Keratinocyte (primary cell): ENCODE measurements around the gene DDR2. TPM values are rescaled to one million over a fixed set of nuclear protein-coding genes. Genes with fewer than 3 reads are reported as not detected.
A peak's percentile ranks its signal among the peaks of the same experiment; 100 is the strongest.

Experiments
- DNase-seq: peaks from one replicate; pipeline ENCODE4 v3.0.0-alpha.2; 2011; ENCODE audit warnings: low read depth, missing footprints, low spot score
- FAIRE-seq: peaks from 2 replicates; lab custom pipeline; 2011; peaks lifted over from hg19 to GRCh38; lab: Jason Lieb, UNC
- H2AFZ ChIP-seq: 2 replicates; pipeline ENCODE4 v1.6.0; 2012; ENCODE audit warnings: low read length, control low read depth, inconsistent platforms; ENCODE audit not compliant: control insufficient read depth
- H3K27ac ChIP-seq: 2 replicates; pipeline ENCODE4 v1.5.1; 2011; ENCODE audit warnings: low read length; ENCODE audit not compliant: control insufficient read depth, insufficient read depth
- H3K27me3 ChIP-seq: 3 replicates; pipeline ENCODE4 v1.6.0; 2011; ENCODE audit warnings: low read length; ENCODE audit not compliant: control insufficient read depth, insufficient read depth; ENCODE audit errors: extremely low read depth
- H3K36me3 ChIP-seq, 2 experiments: 2 replicates in 1 of 2; 3 replicates in 1 of 2; pipeline ENCODE4 v1.5.1; 2011; ENCODE audit warnings: low read length in 2 of 2, mild to moderate bottlenecking in 1 of 2; ENCODE audit not compliant: control insufficient read depth in 2 of 2, insufficient read depth in 2 of 2; ENCODE audit errors: extremely low read depth in 1 of 2
- H3K4me1 ChIP-seq: 3 replicates; pipeline ENCODE4 v1.5.1; 2011; ENCODE audit warnings: low read length; ENCODE audit not compliant: control insufficient read depth, insufficient read depth; ENCODE audit errors: extremely low read depth
- H3K4me2 ChIP-seq: 3 replicates; pipeline ENCODE4 v1.6.0; 2011; ENCODE audit warnings: low read depth, low read length; ENCODE audit not compliant: control insufficient read depth, insufficient read depth; ENCODE audit errors: extremely low read depth
- H3K4me3 ChIP-seq, 3 experiments: fragments of 200-600 bp in 1 of 3; sonication (generic) in 1 of 3; 2 replicates in 2 of 3; 3 replicates in 1 of 3; pipeline ENCODE4 v1.5.1; 2011 to 2016; ENCODE audit warnings: low read length in 3 of 3, mild to moderate bottlenecking in 3 of 3, control low read depth in 2 of 3, inconsistent platforms in 1 of 3, low read depth in 1 of 3, mixed read lengths in 1 of 3, mixed run types in 1 of 3, moderate library complexity in 1 of 3; ENCODE audit not compliant: control insufficient read depth in 2 of 3, insufficient read depth in 2 of 3; ENCODE audit errors: extremely low read depth in 1 of 3
- H3K79me2 ChIP-seq: 2 replicates; pipeline ENCODE4 v1.6.0; 2012; ENCODE audit warnings: low read length; ENCODE audit not compliant: control insufficient read depth, insufficient read depth
- H3K9ac ChIP-seq: 3 replicates; pipeline ENCODE4 v1.6.0; 2011; ENCODE audit warnings: low read length; ENCODE audit not compliant: control insufficient read depth, insufficient read depth; ENCODE audit errors: extremely low read depth
- H3K9me1 ChIP-seq: 3 replicates; pipeline ENCODE4 v1.6.0; 2011; ENCODE audit warnings: low read length; ENCODE audit not compliant: control insufficient read depth, insufficient read depth; ENCODE audit errors: extremely low read depth
- H3K9me3 ChIP-seq: 2 replicates; pipeline ENCODE4 v1.5.1; 2012; ENCODE audit warnings: low read depth, low read length; ENCODE audit not compliant: control insufficient read depth
- H4K20me1 ChIP-seq: 3 replicates; pipeline ENCODE4 v1.6.0; 2011; ENCODE audit warnings: low read length; ENCODE audit not compliant: control insufficient read depth, insufficient read depth; ENCODE audit errors: extremely low read depth
- EZH2 ChIP-seq: IDR thresholded peaks from one replicate; pipeline ENCODE4 v1.6.1; 2012; ENCODE audit warnings: inconsistent platforms, mild to moderate bottlenecking, low read length, moderate library complexity
- dilution Hi-C: fragments of 300-500 bp; cut with MboI; formaldehyde crosslinking; loops from one replicate; pipeline ENCODE4 v1.7.0; 2020; ENCODE audit warnings: low sequenced_read_pairs; ENCODE audit not compliant: extremely low pct_ligation_motif_present
- polyA plus RNA-seq, 5 experiments: library from polyadenylated mRNA; depleted of rRNA in 3 of 5; stranded (reverse) in 3 of 5; stranded (forward) in 1 of 5; unstranded in 1 of 5; fragments of >200 nt; gene quantifications; 1 replicate in 1 of 5; 2 replicates in 3 of 5; 3 replicates in 1 of 5; pipeline versions ENCODE4 v1.2.1 to v1.2.3, GENCODE V29; 2011 to 2012; ENCODE audit warnings: missing spikeins in 2 of 5, low read depth in 1 of 5, low replicate concordance in 1 of 5
- TF ChIP-seq, protein P1 (sequence below), 3 experiments: IDR thresholded peaks in 1 of 3; conservative IDR thresholded peaks in 1 of 3; optimal IDR thresholded peaks in 1 of 3; 2 replicates in 2 of 3; 3 replicates in 1 of 3; pipeline versions ENCODE3 to v1.5.1; 2011; ENCODE audit warnings: low read length in 3 of 3, mild to moderate bottlenecking in 3 of 3, moderate library complexity in 2 of 3, control low read depth in 1 of 3, inconsistent platforms in 1 of 3; ENCODE audit not compliant: insufficient read depth in 2 of 3; ENCODE audit errors: extremely low read depth in 1 of 3

DDR2 gene
- polyA plus RNA-seq, 1 donor (not counting 4 experiments of a cell fraction or from before 2014, with no cell fraction given), result 0.39 TPM

DNA sequence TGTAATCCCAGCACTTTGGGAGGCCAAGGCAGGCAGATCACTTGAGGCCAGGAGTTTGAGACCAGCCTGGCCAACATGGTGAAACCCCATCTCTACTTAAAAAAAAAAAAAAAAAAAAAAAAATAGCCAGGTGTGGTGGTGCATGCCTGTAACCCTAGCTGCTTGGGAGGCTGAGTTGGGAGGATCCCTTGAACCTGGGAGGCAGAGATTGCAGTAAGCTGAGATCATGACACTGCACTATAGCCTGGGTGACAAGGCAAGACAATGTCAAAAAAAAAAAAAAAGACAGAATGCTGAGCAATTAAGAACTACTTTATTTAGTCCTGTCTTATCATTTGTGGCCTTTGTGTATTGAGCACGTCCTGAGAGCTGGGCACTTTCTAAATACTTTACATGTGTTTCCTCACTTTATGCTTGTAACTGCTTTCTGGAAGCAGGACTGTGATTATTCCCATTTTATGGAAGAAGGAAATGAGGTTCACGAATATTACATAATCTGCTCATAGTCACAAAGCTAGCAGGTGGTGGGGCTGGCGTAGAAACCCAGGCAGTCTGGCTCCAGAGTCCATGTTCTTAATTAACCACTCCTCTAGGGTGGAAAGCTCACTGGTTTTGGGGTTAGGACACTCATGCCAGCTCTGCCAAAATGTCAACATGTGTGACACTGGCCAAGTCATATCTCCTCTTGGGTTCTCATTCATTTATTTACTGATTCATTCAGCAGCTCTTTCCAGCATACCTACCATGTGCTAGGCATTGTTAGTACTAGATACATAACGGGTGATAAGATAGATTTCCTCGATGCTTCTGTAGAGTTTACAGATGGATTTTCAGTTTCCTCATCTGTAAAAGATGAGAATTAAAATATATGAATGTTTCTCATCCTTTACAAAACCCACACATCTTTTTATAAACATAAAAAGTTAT lies 57.7 kb downstream of the DDR2 start:
- H2AFZ ChIP-seq, result no peak overlapping the region
- peaks cover 26% of the 10 kb centered on the region for H3K4me1 ChIP-seq
- no peaks in the 10 kb centered on the region for H3K36me3 ChIP-seq
- peak overlapping the region in 1 of 3 experiments; percentile 21 for H3K4me3 ChIP-seq
- H3K27ac ChIP-seq, result peak overlapping the region; percentile 60
- DNase-seq (no peak), FAIRE-seq (no peak)
- no peaks in the 10 kb centered on the region for H3K9me1 ChIP-seq
- H3K9ac ChIP-seq, result no peak overlapping the region
- no peaks in the 10 kb centered on the region for H3K79me2 ChIP-seq
- dilution Hi-C loops, result no loop called here
- peak overlapping the region; percentile 73 for H3K4me2 ChIP-seq
- no peaks in the 10 kb centered on the region for H3K27me3 ChIP-seq
- no peaks in the 10 kb centered on the region for H4K20me1 ChIP-seq
- no peaks in the 10 kb centered on the region for H3K9me3 ChIP-seq
- no peak for TF ChIP-seq EZH2
- TF ChIP-seq, protein P1, sequence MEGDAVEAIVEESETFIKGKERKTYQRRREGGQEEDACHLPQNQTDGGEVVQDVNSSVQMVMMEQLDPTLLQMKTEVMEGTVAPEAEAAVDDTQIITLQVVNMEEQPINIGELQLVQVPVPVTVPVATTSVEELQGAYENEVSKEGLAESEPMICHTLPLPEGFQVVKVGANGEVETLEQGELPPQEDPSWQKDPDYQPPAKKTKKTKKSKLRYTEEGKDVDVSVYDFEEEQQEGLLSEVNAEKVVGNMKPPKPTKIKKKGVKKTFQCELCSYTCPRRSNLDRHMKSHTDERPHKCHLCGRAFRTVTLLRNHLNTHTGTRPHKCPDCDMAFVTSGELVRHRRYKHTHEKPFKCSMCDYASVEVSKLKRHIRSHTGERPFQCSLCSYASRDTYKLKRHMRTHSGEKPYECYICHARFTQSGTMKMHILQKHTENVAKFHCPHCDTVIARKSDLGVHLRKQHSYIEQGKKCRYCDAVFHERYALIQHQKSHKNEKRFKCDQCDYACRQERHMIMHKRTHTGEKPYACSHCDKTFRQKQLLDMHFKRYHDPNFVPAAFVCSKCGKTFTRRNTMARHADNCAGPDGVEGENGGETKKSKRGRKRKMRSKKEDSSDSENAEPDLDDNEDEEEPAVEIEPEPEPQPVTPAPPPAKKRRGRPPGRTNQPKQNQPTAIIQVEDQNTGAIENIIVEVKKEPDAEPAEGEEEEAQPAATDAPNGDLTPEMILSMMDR (optimal IDR thresholded peaks at IDR 0.05 in 1 of 3, IDR thresholded peaks at IDR 0.05 in 1 of 3, conservative IDR thresholded peaks at IDR 0.05 in 1 of 3; ENCODE audit: extremely low read depth in 1 of 3, insufficient read depth in 2 of 3, low read length in 3 of 3), result no peak

GRCh38 chr1:162690672-162691434 lies 58.6 kb downstream of the DDR2 start:
- no peaks in the 10 kb centered on the region for H3K79me2 ChIP-seq
- H3K4me3 ChIP-seq, result peak overlapping the region in 1 of 3 experiments; percentile 21
- no peaks in the 10 kb centered on the region for H3K9me1 ChIP-seq
- peak; percentile 77 for FAIRE-seq
- dilution Hi-C loops, result no loop called here
- H3K4me1 ChIP-seq, result peaks cover 28% of the 10 kb centered on the region
- H2AFZ ChIP-seq, result no peak overlapping the region
- H3K9me3 ChIP-seq, result no peaks in the 10 kb centered on the region
- TF ChIP-seq, protein P1 (optimal IDR thresholded peaks at IDR 0.05 in 1 of 3, IDR thresholded peaks at IDR 0.05 in 1 of 3, conservative IDR thresholded peaks at IDR 0.05 in 1 of 3; ENCODE audit: extremely low read depth in 1 of 3, insufficient read depth in 2 of 3, low read length in 3 of 3), result no peak
- TF ChIP-seq EZH2, result no peak
- no peaks in the 10 kb centered on the region for H4K20me1 ChIP-seq
- H3K4me2 ChIP-seq, result peak overlapping the region; percentile 73
- no peak overlapping the region for H3K9ac ChIP-seq
- peak overlapping the region; percentile 60 for H3K27ac ChIP-seq
- no peaks in the 10 kb centered on the region for H3K36me3 ChIP-seq
- DNase-seq, result peak; percentile 80
- no peaks in the 10 kb centered on the region for H3K27me3 ChIP-seq
